PFSK-1 (cell line): ENCODE data around the gene ANGPTL1.

Experiments used
- FOXP2 ChIP-seq: optimal IDR thresholded peaks from 2 replicates; pipeline ENCODE3; 2011; ENCODE audit warnings: borderline replicate concordance, control low read depth, inconsistent platforms; ENCODE audit not compliant: insufficient read depth; ENCODE audit errors: extremely low read length, extremely low read depth
- POLR2AphosphoS5 ChIP-seq: IDR thresholded peaks from 2 replicates; pipeline ENCODE4 v1.6.1; 2012; ENCODE audit warnings: low read depth, mild to moderate bottlenecking, control low read depth, low read length, moderate library complexity
- TAF1 ChIP-seq: IDR thresholded peaks from 2 replicates; pipeline ENCODE4 v1.6.1; 2012; ENCODE audit warnings: low read length, control low read depth, borderline replicate concordance; ENCODE audit not compliant: insufficient read depth

DNA sequence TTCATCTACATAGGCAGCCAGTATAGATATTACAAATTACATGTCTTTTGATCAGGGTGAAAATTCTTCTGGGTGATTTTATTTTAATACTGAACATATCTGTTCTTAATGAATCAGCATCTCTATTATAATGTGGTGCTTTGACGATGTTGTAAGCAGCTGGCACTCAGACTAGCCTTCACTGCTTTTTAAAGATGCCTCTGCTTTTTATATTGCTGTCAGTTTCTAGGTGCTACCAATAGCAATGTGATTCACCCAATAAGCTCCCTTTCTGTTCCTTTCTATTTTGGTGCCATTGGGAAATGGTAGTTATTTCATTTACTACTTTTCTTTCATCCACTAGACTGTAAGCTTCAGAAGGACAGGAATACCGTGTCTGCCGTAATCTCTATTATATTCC lies 11.1 kb upstream of the ANGPTL1 start:
- TF ChIP-seq TAF1 (no peak), POLR2AphosphoS5 (no peak), FOXP2 (no peak)
